GM18517 (cell line): ENCODE data around the gene GDPD4.
"Not testable (repeated sequence)": the region's sequence is repeated elsewhere in the genome, so short reads cannot be mapped to it uniquely, and the experiment has no call there.

Experiments used
- ATAC-seq: cut with Tn5 transposase; IDR thresholded peaks from one replicate; pipeline ENCODE4 v1.9.1; 2021; ENCODE audit warnings: mild to moderate bottlenecking, moderate library complexity; ENCODE audit not compliant: unreplicated experiment

The GDPD4 gene

GRCh38 chr11:77301510-77301909 lies at the start of gene GDPD4:
Gene GDPD4 (minus strand): TSS chr11:77301686. CDS start chr11:77285137, 16,549 bp downstream.
- no peak for ATAC-seq

- no peak for ATAC-seq
Measured at GRCh38 chr11:77347948-77348347, 46.5 kb upstream of the GDPD4 start.

- ATAC-seq, result no peak
Measured at GRCh38 chr11:77346906-77347603, 45.6 kb upstream of the GDPD4 start.

GRCh38 chr11:77345621-77346020 lies 44.1 kb upstream of the GDPD4 start:
- no peak for ATAC-seq

- no peak for ATAC-seq
Measured at GRCh38 chr11:77340501-77340900, 39.0 kb upstream of the GDPD4 start.

- ATAC-seq, result no peak
Measured at GRCh38 chr11:77332259-77332658, 30.8 kb upstream of the GDPD4 start.

- ATAC-seq, result no peak
Measured at GRCh38 chr11:77325159-77325558, 23.7 kb upstream of the GDPD4 start.

GRCh38 chr11:77324508-77324907 lies 23.0 kb upstream of the GDPD4 start:
- no peak for ATAC-seq

GRCh38 chr11:77322926-77323590 lies 21.6 kb upstream of the GDPD4 start:
- no peak for ATAC-seq

- no peak for ATAC-seq
Measured at GRCh38 chr11:77322506-77322905, 21.0 kb upstream of the GDPD4 start.

GRCh38 chr11:77320351-77320750 lies 18.9 kb upstream of the GDPD4 start:
- ATAC-seq, result no peak

GRCh38 chr11:77318600-77318999 lies 17.1 kb upstream of the GDPD4 start:
- no peak for ATAC-seq

- no peak for ATAC-seq
Measured at GRCh38 chr11:77316733-77317342, 15.4 kb upstream of the GDPD4 start.

- no peak for ATAC-seq
Measured at GRCh38 chr11:77312107-77312506, 10.6 kb upstream of the GDPD4 start.

GRCh38 chr11:77311701-77312100 lies 10.2 kb upstream of the GDPD4 start:
- no peak for ATAC-seq

- ATAC-seq, result no peak
Measured at GRCh38 chr11:77310721-77311120, 9.2 kb upstream of the GDPD4 start.

- no peak for ATAC-seq
Measured at GRCh38 chr11:77309401-77310085, 8.1 kb upstream of the GDPD4 start.

GRCh38 chr11:77308838-77309237 lies 7.4 kb upstream of the GDPD4 start:
- no peak for ATAC-seq

- no peak for ATAC-seq
Measured at GRCh38 chr11:77303328-77303727, 1.8 kb upstream of the GDPD4 start.

- ATAC-seq, result no peak
Measured at GRCh38 chr11:77302752-77303151, 1.3 kb upstream of the GDPD4 start.

- no peak for ATAC-seq
Measured at GRCh38 chr11:77300695-77301094, 791 bp downstream of the GDPD4 start.

GRCh38 chr11:77300028-77300427 lies 1.5 kb downstream of the GDPD4 start:
- ATAC-seq, result not testable (repeated sequence)
